Thyroid gland (tissue), 4 donors: ENCODE results near the gene ADAMTS12. TPM values are rescaled to one million over a fixed set of nuclear protein-coding genes. Genes with fewer than 3 reads are reported as not detected.

Source experiments
- DNase-seq, 2 donors: peaks; one replicate each; pipeline ENCODE4 v3.0.0-alpha.2; 2019
- H3K27ac ChIP-seq, 3 donors: fragments of 200-600 bp; sonication (generic); 1 replicate in 2 of 3; 2 replicates in 1 of 3; pipeline ENCODE4 v1.5.1; 2016 to 2019; ENCODE audit warnings: mild to moderate bottlenecking in 1 of 3, moderate library complexity in 1 of 3
- H3K27me3 ChIP-seq: fragments of 200-600 bp; sonication (generic); one replicate; pipeline ENCODE4 v1.5.1; 2019
- H3K36me3 ChIP-seq, 2 donors: fragments of 200-600 bp; sonication (generic); one replicate each; pipeline ENCODE4 v1.5.1; 2016 to 2019
- H3K4me1 ChIP-seq, 2 donors: fragments of 200-600 bp; sonication (generic); one replicate each; pipeline ENCODE4 v1.5.1; 2017 to 2019
- H3K4me3 ChIP-seq, 3 donors: fragments of 200-600 bp; sonication (generic); replicated peaks in 1 of 3; 1 replicate in 2 of 3; 2 replicates in 1 of 3; pipeline ENCODE4 v1.5.1; 2016; ENCODE audit warnings: mild to moderate bottlenecking in 1 of 3
- H3K9me3 ChIP-seq: fragments of 200-600 bp; sonication (generic); one replicate; pipeline ENCODE4 v1.5.1; 2017
- POLR2A ChIP-seq, 2 donors: fragments of 450-650 bp; IDR thresholded peaks; one replicate each; pipeline ENCODE4 v1.6.1; 2017; ENCODE audit warnings: antibody characterized with exemption in 2 of 2, mild to moderate bottlenecking in 2 of 2, moderate library complexity in 1 of 2
- WGBS, 2 donors: methylation state at CpG; one replicate each; pipeline ENCODE4 v1.1.5; 2017; 5-methylcytosine and 5-hydroxymethylcytosine counted together
- intact Hi-C: fragments of 100-400 bp; cut with DNase I; formaldehyde crosslinking; loops from one replicate; pipeline ENCODE4 v1.15.1; 2023
- total RNA-seq, 4 donors: library from RNA; depleted of rRNA; stranded (reverse); fragments of >200 nt; gene quantifications; one replicate each; pipeline ENCODE4 v1.2.3, GENCODE V29; 2016
- TF ChIP-seq, protein P1 (sequence below), 6 experiments: fragments of 200-600 bp in 3 of 6; fragments of 450-650 bp in 3 of 6; sonication (generic) in 3 of 6; IDR thresholded peaks; one replicate each; pipeline ENCODE4 v1.5.1; 2016 to 2019; ENCODE audit warnings: antibody characterized with exemption in 6 of 6, mild to moderate bottlenecking in 2 of 6, inconsistent platforms in 1 of 6, moderate library complexity in 1 of 6

The ADAMTS12 gene
- total RNA-seq, 4 donors from 2014 or later = 1.3 to 5.8 (median 2.3) TPM

DNA sequence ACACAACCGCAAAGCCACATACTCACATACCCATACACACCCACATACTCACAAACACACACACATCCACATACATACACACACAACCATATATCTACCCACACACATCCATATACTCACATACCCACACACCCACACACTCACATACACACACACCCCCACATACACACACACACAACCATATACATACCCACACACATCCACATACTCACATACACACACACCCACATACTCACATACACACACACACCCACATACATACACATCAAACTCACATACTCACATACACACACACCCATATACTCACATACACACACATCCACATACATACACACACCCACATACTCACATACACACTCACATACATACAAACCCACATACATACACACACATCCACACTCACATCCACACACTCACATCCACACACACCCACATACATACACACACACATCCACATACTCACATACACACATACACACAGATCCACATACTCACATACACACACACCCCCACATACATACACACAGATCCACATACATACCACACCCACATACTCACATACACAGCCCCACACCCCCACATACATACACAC lies 220.0 kb downstream of the ADAMTS12 start:
- Histone ChIP-seq H3K4me1 (no peaks in the 10 kb centered on the region), H3K4me3 (no peak overlapping the region), H3K36me3 (no peaks in the 10 kb centered on the region), H3K27me3 (no peaks in the 10 kb centered on the region), H3K27ac (no peak overlapping the region), H3K9me3 (no peaks in the 10 kb centered on the region)
- 88 to 96% methylated on average over 1 of the region's 1 CpG for WGBS, 2 donors
- DNase-seq = no peak
- intact Hi-C loops = no loop called here
- TF ChIP-seq, protein P1, sequence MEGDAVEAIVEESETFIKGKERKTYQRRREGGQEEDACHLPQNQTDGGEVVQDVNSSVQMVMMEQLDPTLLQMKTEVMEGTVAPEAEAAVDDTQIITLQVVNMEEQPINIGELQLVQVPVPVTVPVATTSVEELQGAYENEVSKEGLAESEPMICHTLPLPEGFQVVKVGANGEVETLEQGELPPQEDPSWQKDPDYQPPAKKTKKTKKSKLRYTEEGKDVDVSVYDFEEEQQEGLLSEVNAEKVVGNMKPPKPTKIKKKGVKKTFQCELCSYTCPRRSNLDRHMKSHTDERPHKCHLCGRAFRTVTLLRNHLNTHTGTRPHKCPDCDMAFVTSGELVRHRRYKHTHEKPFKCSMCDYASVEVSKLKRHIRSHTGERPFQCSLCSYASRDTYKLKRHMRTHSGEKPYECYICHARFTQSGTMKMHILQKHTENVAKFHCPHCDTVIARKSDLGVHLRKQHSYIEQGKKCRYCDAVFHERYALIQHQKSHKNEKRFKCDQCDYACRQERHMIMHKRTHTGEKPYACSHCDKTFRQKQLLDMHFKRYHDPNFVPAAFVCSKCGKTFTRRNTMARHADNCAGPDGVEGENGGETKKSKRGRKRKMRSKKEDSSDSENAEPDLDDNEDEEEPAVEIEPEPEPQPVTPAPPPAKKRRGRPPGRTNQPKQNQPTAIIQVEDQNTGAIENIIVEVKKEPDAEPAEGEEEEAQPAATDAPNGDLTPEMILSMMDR (IDR thresholded peaks at IDR 0.05) = no peak
- no peak for TF ChIP-seq POLR2A (IDR thresholded peaks at IDR 0.05)

DNA sequence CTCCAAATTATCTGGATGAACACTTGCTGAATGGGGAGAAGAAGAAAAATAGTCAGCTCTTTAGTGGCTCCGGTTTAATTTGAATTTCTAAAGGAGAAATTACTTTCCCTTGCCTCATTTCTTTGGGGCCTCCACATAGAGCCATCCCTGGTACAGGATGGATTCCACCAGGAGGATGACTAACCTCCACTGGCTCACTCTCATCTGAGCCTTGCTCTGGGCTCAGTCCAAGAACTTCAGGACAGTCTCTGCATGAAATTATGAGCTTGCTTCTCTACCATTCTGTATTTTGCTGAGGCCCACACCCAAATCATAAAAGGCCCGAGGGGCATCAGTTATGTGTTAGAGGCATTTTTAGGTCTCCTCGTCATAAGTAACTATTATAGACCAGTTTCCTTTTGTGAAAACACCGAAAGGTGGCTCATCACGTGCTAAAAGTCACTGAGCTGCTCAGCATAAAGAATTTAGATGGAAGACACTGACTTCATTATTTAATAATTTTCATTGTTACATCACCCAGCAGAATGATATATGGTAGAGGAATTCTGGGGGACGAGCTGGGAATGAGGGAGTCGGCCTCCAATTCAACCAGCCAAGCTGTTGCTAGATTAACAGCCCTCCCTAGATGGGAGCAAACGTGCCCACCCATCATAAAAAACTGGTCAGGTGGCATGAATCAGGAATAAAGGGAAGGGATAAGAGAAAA lies 228.9 kb downstream of the ADAMTS12 start:
- Histone ChIP-seq H3K4me1 (no peaks in the 10 kb centered on the region), H3K9me3 (no peaks in the 10 kb centered on the region), H3K27ac (no peak overlapping the region), H3K36me3 (no peaks in the 10 kb centered on the region), H3K4me3 (no peak overlapping the region), H3K27me3 (no peaks in the 10 kb centered on the region)
- 87 to 88% methylated on average over 8 of the region's 8 CpGs for WGBS, 2 donors
- no peak for DNase-seq
- intact Hi-C loops = no loop called here
- TF ChIP-seq, protein P1 (IDR thresholded peaks at IDR 0.05) = no peak
- TF ChIP-seq POLR2A (IDR thresholded peaks at IDR 0.05) = no peak

DNA sequence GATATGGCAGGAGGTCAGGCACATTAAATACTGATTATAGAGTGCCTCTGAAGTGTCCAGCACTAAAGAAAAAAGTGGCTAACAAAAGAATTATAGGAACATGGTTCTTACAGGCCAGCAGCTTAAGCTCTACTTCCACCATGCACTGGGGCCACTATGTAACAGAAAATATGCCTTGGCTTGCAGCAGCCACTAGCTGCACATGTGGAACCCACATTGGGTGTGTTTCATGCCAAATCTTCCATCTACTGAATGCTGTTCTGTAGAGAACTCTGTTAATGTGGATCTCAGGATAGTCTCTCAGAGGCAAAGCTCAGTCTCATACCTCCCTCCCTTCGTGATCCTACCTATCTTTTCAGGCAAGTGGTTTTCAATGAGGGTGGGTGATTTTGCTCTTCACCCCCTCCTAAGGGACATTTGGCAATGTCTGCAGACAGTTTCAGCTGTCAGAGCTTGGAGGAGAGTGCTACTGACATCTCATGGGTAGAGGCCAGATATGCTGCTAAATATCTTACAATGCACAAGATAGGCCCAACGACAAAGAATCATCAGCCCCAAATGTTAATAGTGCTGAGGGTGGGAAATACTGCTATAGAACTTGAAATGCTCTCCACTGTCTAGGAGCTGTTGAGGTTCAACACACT lies 232.1 kb downstream of the ADAMTS12 start:
- Histone ChIP-seq H3K9me3 (no peaks in the 10 kb centered on the region), H3K27me3 (no peaks in the 10 kb centered on the region), H3K4me3 (no peak overlapping the region), H3K4me1 (no peaks in the 10 kb centered on the region), H3K27ac (no peak overlapping the region), H3K36me3 (no peaks in the 10 kb centered on the region)
- DNase-seq = no peak
- intact Hi-C loops = no loop called here
- TF ChIP-seq, protein P1 (IDR thresholded peaks at IDR 0.05) = no peak
- no peak for TF ChIP-seq POLR2A (IDR thresholded peaks at IDR 0.05)
- 88 to 94% methylated on average over 2 of the region's 2 CpGs for WGBS, 2 donors

DNA sequence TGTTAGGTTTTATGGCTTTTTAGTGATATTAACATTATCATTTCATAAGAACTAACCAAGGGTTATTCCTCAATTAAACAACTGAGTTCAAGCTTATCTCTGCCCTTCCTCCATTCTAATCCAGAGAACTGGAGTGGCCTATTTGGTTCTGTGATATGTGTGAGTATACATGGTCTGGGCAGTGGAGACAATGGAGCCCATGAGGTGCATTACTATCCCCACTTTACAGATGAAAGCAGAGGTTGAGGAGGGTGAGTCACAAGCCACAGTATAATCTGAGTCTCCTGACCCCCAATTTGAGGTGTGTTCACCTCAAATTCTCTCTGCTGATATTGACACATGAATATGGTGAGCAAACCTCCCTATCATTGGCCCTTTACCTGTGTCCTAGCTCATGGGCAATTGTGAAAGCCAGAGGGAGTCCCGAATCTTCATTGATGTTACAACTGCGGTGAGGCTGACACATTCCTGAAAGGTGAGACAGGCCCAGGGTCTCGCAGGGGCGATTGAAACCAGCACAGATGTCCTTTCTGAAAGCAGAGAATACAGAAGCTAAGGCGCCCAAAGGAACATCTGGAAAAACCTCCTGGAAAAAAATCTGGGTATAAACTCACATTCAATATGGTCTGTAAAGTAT lies 233.9 kb downstream of the ADAMTS12 start:
- no peak for TF ChIP-seq POLR2A (IDR thresholded peaks at IDR 0.05)
- TF ChIP-seq, protein P1 (IDR thresholded peaks at IDR 0.05) = no peak
- Histone ChIP-seq H3K4me1 (no peaks in the 10 kb centered on the region), H3K36me3 (no peaks in the 10 kb centered on the region), H3K9me3 (no peaks in the 10 kb centered on the region), H3K27me3 (no peaks in the 10 kb centered on the region), H3K27ac (no peak overlapping the region), H3K4me3 (no peak overlapping the region)
- 84 to 92% methylated on average over 5 of the region's 5 CpGs for WGBS, 2 donors
- intact Hi-C loops = no loop called here
- no peak for DNase-seq
